ENCODE data around the gene RASSF6. TPM values are rescaled to one million over a fixed set of nuclear protein-coding genes. Genes with fewer than 3 reads are reported as not detected.

RASSF6 gene
- total RNA-seq, 2 donors from 2014 or later = 6.2 to 17.5 TPM

- intact Hi-C loops (cut with DNase I) = no loop called here
- Histone ChIP-seq H3K4me1 (replicated peaks) (peaks cover 9% of the 10 kb centered on the region), H3K27ac (peak overlapping the region; percentile 51 to 56), H3K4me3 (no peak overlapping the region), H3K9me3 (no peaks in the 10 kb centered on the region), H3K36me3 (no peaks in the 10 kb centered on the region), H3K27me3 (replicated peaks; ENCODE audit: insufficient read depth) (no peaks in the 10 kb centered on the region)
- no peak for TF ChIP-seq POLR2AphosphoS5 (IDR thresholded peaks at IDR 0.05)
- TF ChIP-seq, protein P1, sequence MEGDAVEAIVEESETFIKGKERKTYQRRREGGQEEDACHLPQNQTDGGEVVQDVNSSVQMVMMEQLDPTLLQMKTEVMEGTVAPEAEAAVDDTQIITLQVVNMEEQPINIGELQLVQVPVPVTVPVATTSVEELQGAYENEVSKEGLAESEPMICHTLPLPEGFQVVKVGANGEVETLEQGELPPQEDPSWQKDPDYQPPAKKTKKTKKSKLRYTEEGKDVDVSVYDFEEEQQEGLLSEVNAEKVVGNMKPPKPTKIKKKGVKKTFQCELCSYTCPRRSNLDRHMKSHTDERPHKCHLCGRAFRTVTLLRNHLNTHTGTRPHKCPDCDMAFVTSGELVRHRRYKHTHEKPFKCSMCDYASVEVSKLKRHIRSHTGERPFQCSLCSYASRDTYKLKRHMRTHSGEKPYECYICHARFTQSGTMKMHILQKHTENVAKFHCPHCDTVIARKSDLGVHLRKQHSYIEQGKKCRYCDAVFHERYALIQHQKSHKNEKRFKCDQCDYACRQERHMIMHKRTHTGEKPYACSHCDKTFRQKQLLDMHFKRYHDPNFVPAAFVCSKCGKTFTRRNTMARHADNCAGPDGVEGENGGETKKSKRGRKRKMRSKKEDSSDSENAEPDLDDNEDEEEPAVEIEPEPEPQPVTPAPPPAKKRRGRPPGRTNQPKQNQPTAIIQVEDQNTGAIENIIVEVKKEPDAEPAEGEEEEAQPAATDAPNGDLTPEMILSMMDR (IDR thresholded peaks at IDR 0.05) = no peak
- TF ChIP-seq POLR2A (IDR thresholded peaks at IDR 0.05) = no peak
- DNase-seq (ENCODE audit: low spot score) = no peak
Observed at GRCh38 chr4:73607375-73608033, 12.7 kb downstream of the RASSF6 start.

DNA sequence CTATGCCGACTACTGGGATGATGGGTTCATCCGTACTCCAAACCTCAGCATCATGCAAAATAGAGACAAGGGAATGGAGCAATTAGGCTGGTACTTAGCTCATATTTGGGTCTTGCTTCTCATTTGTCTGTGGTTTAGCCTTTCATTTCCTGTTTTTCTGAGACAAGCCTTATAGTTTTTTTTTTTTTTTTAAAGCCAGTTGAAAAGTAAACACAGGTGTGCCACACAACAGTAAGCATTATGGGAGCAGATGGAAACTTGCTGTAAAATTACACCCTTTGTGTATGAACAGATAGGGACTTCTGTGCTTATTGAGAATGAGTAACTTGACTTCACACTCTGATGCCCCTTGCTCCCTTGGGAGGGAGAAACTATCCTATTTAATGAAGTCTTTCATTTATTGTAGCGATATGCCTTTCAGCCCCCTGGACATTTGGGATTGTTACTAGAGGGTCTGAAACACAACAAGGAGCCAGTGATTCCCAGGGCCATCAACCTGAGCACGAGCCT is 13.7 kb downstream of the RASSF6 start:
- intact Hi-C loops (cut with DNase I) = no loop called here
- no peak for DNase-seq (ENCODE audit: low spot score)
- H3K4me1 ChIP-seq (replicated peaks) = peaks cover 9% of the 10 kb centered on the region
- peak overlapping the region; percentile 51 to 56 for H3K27ac ChIP-seq
- H3K36me3 ChIP-seq = no peaks in the 10 kb centered on the region
- peak; percentile 45 for TF ChIP-seq POLR2AphosphoS5 (IDR thresholded peaks at IDR 0.05)
- TF ChIP-seq, protein P1 (IDR thresholded peaks at IDR 0.05) = no peak
- TF ChIP-seq POLR2A (IDR thresholded peaks at IDR 0.05) = no peak
- WGBS = 58% methylated on average over 4 of the region's 4 CpGs
- no peaks in the 10 kb centered on the region for H3K9me3 ChIP-seq
- no peak overlapping the region for H3K4me3 ChIP-seq
- no peaks in the 10 kb centered on the region for H3K27me3 ChIP-seq (replicated peaks; ENCODE audit: insufficient read depth)

- H3K27me3 ChIP-seq (replicated peaks; ENCODE audit: insufficient read depth) = no peaks in the 10 kb centered on the region
- H3K9me3 ChIP-seq = no peaks in the 10 kb centered on the region
- WGBS = 60% methylated on average over 12 of the region's 12 CpGs
- TF ChIP-seq POLR2AphosphoS5 (IDR thresholded peaks at IDR 0.05) (peak; percentile 52), POLR2A (IDR thresholded peaks at IDR 0.05) (no peak)
- peak overlapping the region; percentile 32 to 56 for H3K27ac ChIP-seq
- no peak for DNase-seq (ENCODE audit: low spot score)
- intact Hi-C loops (cut with DNase I) = no loop called here
- H3K36me3 ChIP-seq = no peaks in the 10 kb centered on the region
- H3K4me3 ChIP-seq = no peak overlapping the region
- H3K4me1 ChIP-seq (replicated peaks) = peaks cover 4% of the 10 kb centered on the region
Observed at GRCh38 chr4:73603854-73604584, 16.2 kb downstream of the RASSF6 start.

GRCh38 chr4:73603271-73603710 is 16.9 kb downstream of the RASSF6 start:
- intact Hi-C loops (cut with DNase I) = no loop called here
- peaks cover 4% of the 10 kb centered on the region for H3K4me1 ChIP-seq (replicated peaks)
- TF ChIP-seq, protein P1 (IDR thresholded peaks at IDR 0.05) = no peak
- no peak for TF ChIP-seq POLR2AphosphoS5 (IDR thresholded peaks at IDR 0.05)
- no peak for TF ChIP-seq POLR2A (IDR thresholded peaks at IDR 0.05)
- no peak for DNase-seq (ENCODE audit: low spot score)
- peak overlapping the region; percentile 32 to 56 for H3K27ac ChIP-seq
- H3K4me3 ChIP-seq = no peak overlapping the region
- WGBS = 51% methylated on average over 3 of the region's 3 CpGs
- no peaks in the 10 kb centered on the region for H3K36me3 ChIP-seq
- H3K9me3 ChIP-seq = no peaks in the 10 kb centered on the region
- H3K27me3 ChIP-seq (replicated peaks; ENCODE audit: insufficient read depth) = no peaks in the 10 kb centered on the region

GRCh38 chr4:73600954-73601353 is 19.3 kb downstream of the RASSF6 start:
- Histone ChIP-seq H3K36me3 (no peaks in the 10 kb centered on the region), H3K27ac (no peak overlapping the region), H3K4me1 (replicated peaks) (peaks cover 4% of the 10 kb centered on the region), H3K4me3 (no peak overlapping the region), H3K9me3 (no peaks in the 10 kb centered on the region), H3K27me3 (replicated peaks; ENCODE audit: insufficient read depth) (no peaks in the 10 kb centered on the region)
- DNase-seq (ENCODE audit: low spot score) = no peak
- intact Hi-C loops (cut with DNase I) = no loop called here
- TF ChIP-seq POLR2A (IDR thresholded peaks at IDR 0.05) (no peak), POLR2AphosphoS5 (IDR thresholded peaks at IDR 0.05) (no peak)
- TF ChIP-seq, protein P1 (IDR thresholded peaks at IDR 0.05) = no peak
